Ramos (cell line): Measurements from ENCODE around the gene RPS27A.
"Not testable (repeated sequence)": the region's sequence is repeated elsewhere in the genome, so short reads cannot be mapped to it uniquely, and the experiment has no call there.

Experiments
- in situ Hi-C: fragments of 300-500 bp; cut with MboI; formaldehyde crosslinking; loops from one replicate; pipeline ENCODE4 v1.14.3; 2022; ENCODE audit warnings: low sequenced_read_pairs; ENCODE audit not compliant: unreplicated experiment

Gene RPS27A

DNA sequence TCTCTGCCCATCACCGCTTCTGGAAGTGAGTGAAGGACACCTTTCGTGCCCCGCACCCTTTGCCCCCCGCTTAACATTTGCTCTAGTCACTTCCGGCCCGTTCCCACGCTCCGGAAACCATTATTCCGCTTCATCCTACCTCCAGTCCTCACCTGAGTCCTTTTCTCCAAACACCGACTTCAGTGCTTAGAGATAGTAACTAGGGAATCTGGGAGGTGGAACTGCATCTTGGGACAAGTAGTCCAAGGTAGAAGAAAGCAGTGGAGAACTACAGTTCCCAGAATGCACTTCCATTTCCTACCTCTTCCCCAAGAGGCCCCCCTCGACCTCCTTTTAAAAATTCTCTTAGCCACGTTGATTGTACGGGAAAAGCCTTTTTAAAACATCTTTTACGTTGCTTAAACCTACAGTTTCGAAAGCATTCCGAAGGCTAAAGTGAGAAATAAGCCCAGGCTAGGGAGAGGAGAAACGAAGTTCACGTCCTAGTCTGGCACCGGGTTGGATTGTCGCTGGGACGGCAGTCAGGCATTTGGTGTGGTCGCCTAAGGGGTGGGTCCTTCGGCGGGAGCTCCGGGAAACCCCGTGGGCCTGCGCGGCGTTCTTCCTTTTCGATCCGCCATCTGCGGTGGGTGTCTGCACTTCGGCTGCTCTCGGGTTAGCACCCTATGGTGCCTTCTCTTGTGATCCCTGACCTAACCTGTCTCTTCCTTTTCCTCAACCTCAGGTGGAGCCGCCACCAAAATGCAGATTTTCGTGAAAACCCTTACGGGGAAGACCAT, at the start of gene RPS27A, which contains the start of gene CLHC1:
Gene RPS27A, plus strand, starts transcription at position 605 of the 779 bp plus-strand sequence. Its CDS starts 137 bp downstream, at position 742.
Gene CLHC1, minus strand, starts transcription at position 210 of the 779 bp plus-strand sequence. CDS start 9,882 bp downstream, outside the sequence.
- in situ Hi-C loops = no loop called here

DNA sequence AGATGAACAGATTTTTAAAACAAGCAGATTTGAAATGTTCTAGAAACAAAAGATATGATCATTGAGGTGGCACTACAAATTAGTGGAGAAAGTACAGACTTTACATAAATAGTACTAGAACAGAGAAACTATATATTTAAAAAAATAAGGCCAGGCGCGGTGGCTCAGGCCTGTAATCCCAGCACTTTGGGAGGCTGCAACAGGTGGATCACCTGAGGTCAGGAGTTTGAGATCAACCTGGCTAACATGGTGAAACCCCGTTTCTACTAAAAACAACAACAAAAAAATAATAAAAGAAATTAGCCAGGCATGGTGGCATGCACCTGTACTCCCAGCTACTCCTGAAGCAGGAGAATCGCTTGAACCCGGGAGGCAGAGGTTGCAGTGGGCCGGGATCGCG, 45.7 kb upstream of the RPS27A start:
- in situ Hi-C loops = not testable (repeated sequence)

DNA sequence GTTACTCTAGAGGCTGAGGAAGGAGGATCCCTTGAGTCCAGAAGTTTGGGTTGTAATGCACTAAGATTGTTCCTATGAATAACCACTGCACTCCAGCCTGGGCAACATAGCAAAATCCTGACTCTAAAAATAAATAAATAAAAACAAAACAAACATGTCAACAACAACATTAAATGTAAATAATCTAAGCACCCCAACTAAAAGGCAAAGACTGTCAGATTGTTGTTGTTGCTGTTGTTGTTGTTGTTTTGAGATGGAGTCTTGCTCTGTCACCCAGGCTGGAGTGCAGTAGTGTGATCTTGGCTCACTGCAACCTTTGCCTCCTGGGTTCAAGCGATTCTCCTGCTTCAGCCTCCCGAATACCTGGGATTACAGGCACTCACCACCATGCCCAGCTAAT, 40.6 kb upstream of the RPS27A start:
- in situ Hi-C loops = not testable (repeated sequence)

DNA sequence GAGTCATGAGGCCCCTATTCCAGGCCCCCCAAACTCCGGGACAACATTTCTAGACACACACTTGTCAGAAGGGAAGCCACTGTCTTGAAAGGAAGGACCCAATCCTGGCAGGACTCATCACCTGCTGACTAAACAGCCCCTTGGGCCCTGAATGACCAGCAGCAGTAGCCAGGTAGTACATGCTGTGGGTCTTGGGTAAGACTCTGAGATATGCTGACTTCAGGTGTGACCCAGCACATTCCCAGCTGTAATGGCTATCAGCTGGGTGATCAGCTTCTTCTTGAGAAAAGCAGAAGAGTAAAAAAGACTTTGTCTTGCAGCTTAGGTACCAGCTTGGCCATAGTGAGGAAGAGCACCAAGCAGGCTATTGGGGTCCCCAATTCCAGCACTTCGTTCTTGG, 36.0 kb upstream of the RPS27A start:
- in situ Hi-C loops = no loop called here

DNA sequence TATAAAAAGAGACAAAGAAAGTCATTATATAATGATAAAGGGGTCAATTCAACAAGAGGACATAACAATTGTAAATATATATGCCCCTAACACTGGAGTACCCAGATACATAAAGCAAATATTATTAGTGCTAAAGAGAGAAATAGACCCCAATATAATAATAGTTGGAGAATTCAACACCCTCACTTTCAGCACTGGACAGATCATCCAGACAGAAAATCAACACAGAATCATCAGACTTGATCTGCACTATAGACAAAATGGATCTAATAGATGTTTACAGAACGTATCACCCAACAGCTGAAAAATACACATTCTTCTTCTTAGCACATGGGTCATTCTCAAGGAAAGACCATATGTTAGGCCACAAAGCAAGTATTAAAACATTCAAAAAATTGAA, 32.1 kb upstream of the RPS27A start:
- in situ Hi-C loops = no loop called here

DNA sequence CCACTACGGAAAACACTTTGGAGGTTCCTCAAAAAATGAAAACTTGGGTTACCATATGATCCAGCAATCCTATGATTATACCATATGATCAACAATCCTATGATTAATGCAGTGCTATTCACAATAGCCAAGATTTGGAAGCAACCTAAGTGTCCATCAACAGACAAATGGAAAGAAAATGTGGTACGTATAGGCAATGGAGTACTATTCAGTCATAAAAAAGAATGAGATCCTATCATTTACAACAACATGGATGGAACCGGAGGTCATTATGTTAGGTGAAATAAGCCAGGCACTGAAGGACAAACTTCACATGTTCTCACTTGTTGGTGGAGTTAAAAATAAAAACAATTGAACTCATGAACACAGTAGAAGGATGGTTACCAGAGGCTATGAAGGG, 28.0 kb upstream of the RPS27A start:
- in situ Hi-C loops = no loop called here

DNA sequence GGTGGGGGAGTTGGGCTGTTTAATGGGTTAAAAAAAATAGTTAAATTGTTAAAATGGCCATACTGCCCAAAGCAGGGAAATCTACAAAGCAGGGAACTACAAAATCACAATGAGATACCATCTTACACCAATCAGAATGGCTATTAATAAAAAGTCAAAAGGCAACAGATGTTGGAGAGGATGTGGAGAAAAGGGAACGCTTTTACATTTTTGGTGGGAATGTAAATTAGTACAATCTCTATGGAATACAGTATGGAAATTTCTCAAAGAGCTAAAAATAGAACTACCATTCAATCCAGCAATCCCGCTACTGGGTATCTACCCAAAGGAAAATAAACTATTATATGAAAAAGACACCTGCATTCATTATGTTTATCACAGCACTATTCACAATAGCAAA, 27.5 kb upstream of the RPS27A start:
- in situ Hi-C loops = no loop called here

DNA sequence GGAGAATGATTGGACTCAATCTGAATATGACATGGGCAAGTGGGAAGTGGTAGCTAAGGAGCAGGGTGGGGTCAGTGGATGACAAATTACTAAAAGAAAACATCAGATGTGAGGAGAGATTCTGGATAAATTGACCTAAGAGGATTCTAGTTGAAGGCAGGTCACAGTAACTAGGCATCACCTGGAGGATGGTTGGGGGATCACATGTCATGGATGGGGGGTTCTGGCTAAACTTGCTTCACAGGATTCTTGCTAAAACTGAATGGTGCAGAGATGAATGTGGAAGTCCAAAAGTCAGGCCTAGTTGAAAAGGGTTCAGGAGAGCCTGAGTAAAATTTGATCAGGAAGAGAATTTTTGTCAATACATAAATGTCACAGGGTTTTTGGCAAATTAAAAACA, 18.7 kb upstream of the RPS27A start:
- in situ Hi-C loops = no loop called here

DNA sequence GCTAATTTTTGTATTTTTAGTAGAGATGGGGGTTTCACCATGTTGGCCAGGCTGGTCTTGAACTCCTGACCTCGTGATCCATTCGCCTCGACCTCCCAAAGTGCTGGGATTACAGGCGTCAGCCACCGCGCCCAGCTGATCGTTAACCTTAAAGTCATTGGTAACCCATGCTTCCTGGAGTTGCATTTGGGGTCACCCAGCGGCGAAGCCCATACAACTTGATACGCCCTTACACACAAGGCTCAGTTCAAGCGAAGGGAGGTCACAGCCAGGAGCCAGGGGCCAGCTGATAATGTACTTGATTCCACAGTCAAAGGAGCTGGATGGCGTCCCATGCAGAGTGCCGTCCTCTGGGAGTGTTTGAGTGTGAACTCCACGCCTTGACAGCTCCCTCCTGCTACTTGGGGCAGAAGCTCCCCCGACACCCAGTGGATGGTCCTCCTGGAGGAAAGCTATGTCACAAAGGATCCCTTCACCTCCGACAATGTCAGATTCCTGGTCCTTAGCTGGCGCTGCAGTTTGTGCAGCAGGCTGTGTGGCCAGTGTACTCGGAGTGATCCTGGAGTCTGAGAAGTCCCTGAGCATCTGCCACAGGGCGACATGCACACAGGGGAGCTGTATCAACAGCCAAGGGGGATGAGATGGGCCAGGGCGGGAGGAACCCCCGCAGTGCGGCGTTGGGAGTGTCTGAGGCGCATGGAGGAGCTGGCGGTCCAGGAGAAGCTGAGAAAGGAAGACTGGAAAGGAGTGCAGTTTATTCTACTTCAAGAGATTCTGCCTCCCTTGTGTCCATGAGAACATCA, 8.3 kb upstream of the RPS27A start:
- in situ Hi-C loops = no loop called here

DNA sequence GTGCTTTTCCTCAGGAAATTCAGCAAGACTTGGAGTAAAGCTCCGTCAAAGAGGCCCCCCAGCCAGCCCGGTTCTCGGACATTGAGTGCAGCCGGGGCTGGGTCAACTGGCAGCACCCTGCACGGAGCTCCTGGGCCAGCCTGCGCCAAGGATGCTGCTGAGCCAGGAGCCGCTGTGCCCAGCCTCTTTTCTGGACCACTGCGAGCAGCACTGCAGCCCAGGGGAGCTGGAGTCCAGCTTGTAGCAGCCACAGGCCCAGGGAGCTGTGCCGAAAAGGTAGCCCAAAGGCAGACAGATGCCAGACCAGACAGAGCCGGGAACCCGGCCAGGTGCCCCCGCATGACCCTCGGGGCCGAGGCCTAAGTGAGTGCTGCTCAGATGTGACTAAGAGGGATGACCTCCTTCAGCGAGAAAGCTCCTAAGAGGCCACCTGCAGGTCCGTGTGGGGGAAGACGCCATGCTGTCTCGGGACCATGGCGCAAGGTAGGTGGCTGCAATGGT, 7.7 kb upstream of the RPS27A start:
- in situ Hi-C loops = no loop called here

DNA sequence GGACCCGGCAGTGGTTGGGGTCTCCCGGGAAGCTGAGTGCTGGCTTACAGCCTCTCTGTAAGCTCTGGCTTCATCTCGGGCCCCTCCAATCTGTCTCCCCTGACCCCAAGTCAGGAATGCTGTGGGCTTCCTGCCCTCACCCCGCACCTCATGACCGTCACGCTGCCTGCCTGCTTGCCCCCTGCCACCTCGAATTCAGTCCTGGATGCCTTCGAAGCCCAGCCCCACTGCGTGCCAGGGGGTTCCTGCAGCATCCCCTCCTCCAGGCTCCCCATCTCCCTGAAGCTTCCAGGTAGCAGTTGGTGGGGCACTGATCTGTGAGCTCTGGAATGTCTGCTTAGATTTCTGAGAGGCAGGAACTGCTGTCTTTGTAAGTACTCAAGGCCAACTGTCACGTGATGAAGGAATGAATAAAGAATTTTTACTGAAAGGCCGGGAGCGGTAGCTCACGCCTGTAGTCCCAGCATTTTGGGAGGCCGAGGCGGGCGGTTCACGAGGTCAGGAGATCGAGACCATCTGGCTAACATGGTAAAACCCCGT, 6.9 kb upstream of the RPS27A start:
- in situ Hi-C loops = no loop called here

DNA sequence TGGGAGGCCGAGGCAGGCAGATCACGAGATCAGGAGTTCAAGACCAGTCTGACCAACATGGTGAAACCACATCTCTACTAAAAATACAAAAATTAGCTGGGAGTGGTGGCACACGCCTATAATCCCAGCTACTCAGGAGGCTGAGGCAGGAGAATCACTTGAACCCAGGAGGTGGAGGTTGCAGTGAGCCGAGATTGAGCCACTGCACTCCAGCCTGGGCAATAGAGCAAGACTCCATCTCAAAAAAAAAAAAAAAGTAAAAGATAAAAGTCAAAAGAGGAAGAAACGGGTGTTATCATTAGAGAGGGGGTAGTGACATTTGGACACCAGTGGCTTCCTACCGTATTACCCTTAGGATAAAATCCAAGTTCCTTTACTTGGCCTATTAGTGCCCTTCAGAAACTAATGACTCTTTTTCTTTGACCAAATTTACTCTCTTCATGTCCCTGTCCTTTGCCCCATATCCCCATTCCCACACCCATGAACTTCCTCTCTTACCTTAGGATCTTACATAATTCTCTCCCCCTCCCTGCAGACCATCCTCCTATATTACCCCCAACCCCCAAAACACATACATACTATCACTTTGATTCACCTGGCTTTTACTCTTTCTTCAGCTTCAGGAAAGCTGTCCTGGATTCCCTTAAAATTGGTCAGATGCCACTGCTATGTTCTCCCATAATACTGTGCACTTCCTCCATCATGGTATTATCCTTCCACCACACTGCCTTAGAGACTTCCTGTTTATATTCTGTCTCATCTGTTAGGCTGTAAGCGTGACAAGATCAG, 4.9 kb upstream of the RPS27A start:
- in situ Hi-C loops = not testable (repeated sequence)

DNA sequence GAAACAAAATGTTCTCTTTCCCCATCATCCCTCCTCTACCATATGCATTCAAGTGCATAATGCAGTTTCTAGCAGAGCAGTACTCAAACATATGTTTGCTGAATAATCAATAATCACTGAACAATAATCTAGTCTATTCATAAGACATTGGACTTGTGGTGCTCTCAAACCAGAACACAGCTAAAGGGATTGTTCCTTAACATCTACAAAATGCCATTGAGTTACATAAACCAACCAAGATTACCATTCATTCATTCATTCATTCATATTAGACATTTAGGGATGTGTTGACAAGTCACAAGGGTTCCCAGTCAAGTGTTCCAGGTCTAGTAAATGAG, 4.3 kb upstream of the RPS27A start:
- in situ Hi-C loops = no loop called here

DNA sequence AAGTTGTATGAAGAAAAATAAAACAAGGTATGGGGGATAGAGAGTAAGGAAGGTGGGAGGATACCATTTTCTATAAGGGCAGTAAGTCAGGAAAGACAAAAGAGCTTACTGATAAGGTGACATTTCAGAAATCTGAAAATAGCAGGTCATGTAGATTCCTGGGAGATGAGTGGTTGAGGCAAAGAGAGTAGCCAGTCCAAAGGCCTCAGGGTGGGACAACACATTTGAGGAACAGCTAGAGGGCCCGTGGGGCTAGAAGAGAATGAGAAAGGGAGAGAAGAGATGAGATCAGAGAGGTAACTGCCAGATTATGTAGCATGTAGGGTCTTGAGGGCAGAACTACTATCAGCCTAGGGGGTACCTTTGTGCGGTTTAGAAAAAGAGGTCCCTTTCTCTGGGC, 3.3 kb upstream of the RPS27A start:
- in situ Hi-C loops = no loop called here

DNA sequence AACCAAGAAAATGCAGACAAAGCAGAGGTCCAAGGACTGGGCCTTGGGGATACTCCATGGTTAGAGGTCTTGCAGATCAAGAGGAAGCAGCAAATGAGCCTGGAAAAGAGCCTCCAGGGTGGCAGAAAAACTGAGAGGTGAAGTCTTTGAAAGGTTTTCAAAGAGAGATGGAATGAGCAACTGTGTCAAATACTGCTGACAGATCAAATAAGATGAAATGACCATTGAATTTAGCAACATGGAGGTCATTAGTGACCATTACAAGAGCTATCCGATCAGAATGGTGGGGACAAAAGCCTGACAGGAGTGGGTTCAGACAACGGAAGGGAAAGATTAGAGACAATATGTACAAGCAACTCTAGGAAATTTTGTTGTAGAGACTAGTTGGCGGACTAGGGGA, 1.9 kb upstream of the RPS27A start:
- in situ Hi-C loops = no loop called here

DNA sequence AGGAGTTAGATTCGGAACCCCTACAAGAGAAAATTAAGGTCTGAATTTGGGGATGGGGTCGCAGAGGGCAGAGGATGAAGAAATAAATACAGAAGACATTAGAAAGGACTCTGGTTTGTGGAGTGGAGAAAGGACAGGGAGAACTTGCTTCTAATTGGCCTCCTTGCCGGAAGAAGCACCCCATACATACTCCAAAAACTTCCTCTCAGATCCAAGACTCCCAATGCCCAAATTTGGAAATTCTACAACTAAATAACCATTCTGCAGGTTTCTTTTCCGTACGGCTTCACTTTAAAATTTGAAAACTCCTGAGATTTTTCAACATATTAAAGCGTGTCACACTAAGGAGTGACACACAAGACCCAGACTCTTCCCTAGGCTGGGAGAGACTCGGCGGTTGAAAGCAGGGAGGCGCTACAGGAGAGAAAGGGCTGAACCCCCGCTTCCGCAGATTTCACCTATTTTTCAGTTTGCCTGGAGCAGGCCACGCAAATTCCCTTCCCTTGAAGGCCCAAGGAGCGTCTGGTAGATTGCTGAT, 873 bp upstream of the RPS27A start:
- in situ Hi-C loops = no loop called here

DNA sequence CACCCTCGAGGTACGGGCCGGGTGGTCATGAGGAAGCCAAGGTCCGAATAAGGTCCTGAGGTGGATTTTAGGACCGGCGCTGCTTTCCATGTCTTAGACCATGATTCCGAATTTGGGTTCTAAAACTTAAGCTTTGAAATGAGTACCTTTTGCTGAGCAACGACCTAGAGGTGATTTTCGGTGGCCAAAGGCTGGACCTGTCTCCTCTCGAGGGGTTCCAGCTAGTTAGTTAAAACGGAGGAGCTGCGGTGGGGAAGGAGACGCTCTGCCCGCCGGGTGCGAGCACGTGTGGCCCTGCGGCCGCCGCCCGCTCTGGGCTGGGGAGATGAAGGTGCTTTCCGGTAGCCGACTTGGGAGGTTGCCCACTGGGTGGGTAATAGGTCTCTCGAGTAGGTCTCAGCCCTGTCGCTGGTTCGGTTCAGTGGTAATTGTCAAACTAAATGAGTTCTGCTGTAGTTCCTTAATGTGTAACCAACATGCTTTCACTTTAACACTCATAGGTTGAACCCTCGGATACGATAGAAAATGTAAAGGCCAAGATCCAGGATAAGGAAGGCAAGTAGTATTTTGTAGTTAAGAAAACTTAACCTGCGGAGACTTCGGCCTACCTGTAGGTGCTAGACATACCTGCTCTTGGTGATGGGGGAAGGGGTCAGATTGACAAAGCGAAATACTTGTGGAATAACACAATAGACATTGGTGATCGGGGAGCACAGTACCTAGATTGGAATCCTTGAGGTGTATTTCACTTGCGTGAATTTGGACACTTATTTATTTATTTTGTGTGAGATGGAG, 572 bp downstream of the RPS27A start:
- in situ Hi-C loops = no loop called here

DNA sequence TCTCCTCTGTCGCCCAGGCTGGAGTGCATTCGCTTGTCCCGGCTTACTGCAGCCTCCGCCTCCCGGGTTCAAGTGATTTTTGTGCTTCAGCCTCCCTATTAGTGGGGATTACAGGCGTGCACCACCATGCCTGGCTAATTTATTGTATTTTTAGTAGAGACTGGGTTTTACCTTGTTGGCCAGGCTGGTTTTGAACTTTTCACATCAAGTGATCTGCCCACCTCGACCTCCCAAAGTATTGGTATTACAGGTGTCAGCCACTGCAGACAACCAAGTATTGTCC, 1.1 kb downstream of the RPS27A start:
- in situ Hi-C loops = no loop called here

DNA sequence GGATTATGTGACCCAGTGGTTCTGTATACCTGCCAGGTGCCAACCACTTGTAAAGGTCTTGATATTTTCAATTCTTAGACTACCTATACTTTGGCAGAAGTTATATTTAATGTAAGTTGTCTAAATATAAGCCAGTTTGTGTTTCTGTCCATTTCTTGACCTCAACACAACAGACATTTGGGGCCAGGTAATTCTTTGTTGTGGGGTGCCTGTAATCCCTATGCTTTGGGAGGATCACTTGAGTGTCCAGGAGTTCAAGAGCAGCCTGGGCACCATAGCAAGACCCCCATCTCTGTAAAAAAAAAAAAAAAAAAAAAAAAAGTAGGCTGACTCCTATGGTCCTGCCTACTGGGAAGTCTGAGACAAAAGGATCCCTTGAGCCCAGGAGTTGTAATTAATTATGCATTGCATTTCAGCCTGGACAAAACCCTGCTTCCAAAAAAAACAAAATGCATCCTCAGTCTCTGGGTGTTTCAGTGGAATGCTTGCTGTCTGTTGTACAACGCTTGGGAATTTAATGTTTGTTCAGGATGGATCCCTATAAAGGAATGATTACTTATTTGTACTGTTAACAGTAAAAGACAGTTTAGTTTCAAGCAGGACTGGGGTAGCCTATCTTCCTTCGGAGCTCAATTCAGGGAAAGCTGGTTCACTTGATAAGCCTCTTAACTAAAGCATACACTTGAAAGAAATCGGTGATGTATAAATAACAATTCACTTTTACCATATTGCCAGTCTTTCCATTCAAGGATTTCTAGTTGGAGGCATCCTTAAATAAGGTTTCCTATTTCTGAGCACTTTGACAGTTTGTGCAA, 3.4 kb downstream of the RPS27A start:
- in situ Hi-C loops = no loop called here
